LNCAP (cell line): Measurements from ENCODE around the gene MARCHF11.

ENCODE experiments used
- TF ChIP-seq, protein P1 (sequence below): fragments of 450-650 bp; IDR thresholded peaks from 2 replicates; pipeline ENCODE4 v1.5.1; 2017; ENCODE audit warnings: mild to moderate bottlenecking

Gene MARCHF11

DNA sequence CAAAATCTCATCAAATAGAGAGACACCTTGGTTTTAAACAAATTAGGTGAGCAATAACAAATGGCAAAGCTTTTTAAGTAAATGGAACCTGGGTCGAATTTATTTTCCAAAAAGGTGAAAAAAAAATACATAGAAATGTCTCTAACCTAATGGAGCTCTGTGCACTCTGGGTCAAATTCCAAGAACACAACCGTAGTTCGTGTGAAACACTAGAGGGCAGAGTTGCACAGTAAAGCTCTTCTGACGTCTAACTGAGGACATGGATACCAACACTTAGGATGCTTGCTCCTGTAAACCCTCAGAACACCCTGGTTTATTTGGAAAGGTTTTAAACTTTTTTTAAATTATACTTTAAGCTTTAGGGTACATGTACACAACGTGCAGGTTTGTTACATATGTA lies 18.9 kb downstream of the MARCHF11 start:
- TF ChIP-seq, protein P1, sequence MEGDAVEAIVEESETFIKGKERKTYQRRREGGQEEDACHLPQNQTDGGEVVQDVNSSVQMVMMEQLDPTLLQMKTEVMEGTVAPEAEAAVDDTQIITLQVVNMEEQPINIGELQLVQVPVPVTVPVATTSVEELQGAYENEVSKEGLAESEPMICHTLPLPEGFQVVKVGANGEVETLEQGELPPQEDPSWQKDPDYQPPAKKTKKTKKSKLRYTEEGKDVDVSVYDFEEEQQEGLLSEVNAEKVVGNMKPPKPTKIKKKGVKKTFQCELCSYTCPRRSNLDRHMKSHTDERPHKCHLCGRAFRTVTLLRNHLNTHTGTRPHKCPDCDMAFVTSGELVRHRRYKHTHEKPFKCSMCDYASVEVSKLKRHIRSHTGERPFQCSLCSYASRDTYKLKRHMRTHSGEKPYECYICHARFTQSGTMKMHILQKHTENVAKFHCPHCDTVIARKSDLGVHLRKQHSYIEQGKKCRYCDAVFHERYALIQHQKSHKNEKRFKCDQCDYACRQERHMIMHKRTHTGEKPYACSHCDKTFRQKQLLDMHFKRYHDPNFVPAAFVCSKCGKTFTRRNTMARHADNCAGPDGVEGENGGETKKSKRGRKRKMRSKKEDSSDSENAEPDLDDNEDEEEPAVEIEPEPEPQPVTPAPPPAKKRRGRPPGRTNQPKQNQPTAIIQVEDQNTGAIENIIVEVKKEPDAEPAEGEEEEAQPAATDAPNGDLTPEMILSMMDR, result peak; percentile 72

DNA sequence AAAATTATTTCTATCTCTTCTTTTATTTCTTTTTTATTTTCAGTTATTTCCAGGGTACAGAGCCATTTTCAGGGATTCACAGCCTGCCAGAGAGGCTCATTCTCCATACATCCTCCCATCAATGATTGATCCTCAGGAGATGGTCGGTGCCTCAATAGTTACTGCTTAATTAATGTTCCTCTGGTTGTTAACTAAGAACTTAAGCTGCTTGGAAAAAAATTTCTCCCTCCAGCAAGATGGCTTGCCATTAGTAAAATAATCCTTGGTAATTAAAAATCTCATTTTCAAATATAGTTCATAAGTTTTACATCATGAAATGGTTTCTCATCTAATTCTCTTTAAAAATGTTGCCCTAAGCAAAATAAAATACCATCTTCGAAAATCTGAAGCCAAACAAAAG lies 20.0 kb downstream of the MARCHF11 start:
- TF ChIP-seq, protein P1, result no peak

GRCh38 chr5:16156152-16156551 lies 23.4 kb downstream of the MARCHF11 start:
- TF ChIP-seq, protein P1, result no peak

GRCh38 chr5:16152601-16153568 lies 26.7 kb downstream of the MARCHF11 start:
- TF ChIP-seq, protein P1, result no peak

GRCh38 chr5:16149621-16150020 lies 30.0 kb downstream of the MARCHF11 start:
- TF ChIP-seq, protein P1, result no peak

DNA sequence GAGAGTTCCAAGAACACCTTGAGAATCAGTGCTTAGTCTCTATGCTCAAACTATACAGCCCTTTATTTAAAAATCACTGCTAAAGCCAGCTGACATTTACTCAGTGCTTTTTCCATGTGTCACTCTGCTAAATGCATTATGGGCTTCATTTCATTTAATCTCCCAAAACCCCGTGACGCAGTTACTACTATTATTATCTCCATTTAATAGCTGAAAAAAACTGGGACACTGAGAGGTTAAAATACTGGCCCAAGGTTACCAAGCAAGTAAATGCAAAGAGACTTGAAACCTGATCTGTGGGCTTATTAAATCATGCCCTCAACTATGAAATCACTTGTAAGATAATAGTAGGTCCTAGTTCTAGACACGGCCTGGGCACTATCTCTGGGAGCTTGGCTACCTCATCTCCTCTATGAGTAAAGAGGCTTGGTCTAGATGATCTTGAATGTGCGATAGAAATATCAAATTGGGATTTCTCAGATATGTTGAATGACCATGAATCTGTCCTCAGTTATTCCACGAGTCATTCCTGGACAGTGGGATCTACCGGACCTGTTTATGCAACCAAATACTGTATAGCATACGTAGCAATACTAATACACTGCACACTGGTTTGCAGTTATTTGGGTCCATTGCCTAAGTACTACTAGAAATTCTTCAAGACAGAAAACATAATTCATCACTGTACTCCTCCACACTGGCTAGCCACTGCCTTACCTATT lies 32.3 kb downstream of the MARCHF11 start:
- TF ChIP-seq, protein P1, result no peak

DNA sequence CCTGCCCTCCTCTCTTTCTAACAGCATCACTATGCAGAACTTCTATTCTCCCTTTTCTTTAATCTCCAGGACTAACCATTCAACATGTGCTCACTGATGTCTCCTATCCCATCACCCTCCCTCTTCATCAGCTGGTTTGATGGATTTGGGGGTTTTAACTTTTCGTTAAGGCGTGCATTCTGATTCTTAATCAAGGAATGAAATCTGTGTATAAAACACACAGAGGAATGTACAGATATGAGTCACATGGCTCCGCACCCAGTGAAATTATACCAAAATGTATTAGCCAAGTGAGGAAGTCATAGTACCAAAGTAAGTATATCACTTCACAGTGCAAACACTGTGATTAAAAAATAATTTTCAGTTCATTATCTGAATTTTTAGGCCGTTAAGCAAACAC lies 35.2 kb downstream of the MARCHF11 start:
- TF ChIP-seq, protein P1, result no peak
